Neural cell (in vitro differentiated cells): ENCODE data around the gene LIM2.

Experiments
- POLR2AphosphoS5 ChIP-seq: IDR thresholded peaks from 2 replicates; pipeline ENCODE4 v1.6.1; 2012
- TAF1 ChIP-seq: IDR thresholded peaks from 2 replicates; pipeline ENCODE4 v1.6.1; 2012; ENCODE audit warnings: low read depth
- TF ChIP-seq, protein P1 (sequence below): fragments of 450-650 bp; IDR thresholded peaks from 2 replicates; pipeline ENCODE4 v1.5.1; 2014; ENCODE audit warnings: antibody characterized with exemption, mild to moderate bottlenecking, moderate library complexity; ENCODE audit not compliant: poor library complexity, severe bottlenecking

DNA sequence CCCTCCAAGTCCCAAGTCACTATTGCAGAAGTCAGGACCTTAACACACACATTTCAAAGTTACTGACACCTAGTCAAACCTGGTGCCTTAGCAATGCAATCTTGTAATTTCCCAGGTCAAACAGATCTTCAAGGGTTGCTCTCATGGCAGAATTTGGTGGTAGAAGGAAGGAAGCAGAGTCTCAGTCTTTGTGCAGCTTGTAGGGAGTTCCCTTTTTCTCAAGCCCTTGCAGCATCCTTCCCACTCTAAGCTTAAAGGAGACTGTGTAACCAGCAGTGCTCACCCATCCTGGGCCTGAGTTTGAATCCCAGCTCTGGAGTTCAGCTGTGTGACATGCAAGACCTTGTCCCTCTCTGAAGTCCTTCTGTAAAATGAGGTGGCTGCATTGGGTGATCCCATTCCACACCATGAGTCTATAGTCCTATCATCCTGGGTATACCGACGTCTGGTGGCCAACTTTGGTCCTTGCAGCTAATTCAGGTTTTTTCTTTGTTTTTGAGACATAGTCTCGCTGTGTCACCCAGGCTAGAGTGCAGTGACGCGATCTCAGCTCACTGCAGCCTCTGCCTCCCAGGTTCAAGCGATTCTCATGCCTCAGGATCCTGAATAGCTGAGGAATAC is 19.8 kb upstream of the LIM2 start:
- TF ChIP-seq POLR2AphosphoS5 = no peak
- TF ChIP-seq, protein P1, sequence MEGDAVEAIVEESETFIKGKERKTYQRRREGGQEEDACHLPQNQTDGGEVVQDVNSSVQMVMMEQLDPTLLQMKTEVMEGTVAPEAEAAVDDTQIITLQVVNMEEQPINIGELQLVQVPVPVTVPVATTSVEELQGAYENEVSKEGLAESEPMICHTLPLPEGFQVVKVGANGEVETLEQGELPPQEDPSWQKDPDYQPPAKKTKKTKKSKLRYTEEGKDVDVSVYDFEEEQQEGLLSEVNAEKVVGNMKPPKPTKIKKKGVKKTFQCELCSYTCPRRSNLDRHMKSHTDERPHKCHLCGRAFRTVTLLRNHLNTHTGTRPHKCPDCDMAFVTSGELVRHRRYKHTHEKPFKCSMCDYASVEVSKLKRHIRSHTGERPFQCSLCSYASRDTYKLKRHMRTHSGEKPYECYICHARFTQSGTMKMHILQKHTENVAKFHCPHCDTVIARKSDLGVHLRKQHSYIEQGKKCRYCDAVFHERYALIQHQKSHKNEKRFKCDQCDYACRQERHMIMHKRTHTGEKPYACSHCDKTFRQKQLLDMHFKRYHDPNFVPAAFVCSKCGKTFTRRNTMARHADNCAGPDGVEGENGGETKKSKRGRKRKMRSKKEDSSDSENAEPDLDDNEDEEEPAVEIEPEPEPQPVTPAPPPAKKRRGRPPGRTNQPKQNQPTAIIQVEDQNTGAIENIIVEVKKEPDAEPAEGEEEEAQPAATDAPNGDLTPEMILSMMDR = no peak
- no peak for TF ChIP-seq TAF1
